ENCODE measurements around the gene CKS1B.

CKS1B gene

DNA sequence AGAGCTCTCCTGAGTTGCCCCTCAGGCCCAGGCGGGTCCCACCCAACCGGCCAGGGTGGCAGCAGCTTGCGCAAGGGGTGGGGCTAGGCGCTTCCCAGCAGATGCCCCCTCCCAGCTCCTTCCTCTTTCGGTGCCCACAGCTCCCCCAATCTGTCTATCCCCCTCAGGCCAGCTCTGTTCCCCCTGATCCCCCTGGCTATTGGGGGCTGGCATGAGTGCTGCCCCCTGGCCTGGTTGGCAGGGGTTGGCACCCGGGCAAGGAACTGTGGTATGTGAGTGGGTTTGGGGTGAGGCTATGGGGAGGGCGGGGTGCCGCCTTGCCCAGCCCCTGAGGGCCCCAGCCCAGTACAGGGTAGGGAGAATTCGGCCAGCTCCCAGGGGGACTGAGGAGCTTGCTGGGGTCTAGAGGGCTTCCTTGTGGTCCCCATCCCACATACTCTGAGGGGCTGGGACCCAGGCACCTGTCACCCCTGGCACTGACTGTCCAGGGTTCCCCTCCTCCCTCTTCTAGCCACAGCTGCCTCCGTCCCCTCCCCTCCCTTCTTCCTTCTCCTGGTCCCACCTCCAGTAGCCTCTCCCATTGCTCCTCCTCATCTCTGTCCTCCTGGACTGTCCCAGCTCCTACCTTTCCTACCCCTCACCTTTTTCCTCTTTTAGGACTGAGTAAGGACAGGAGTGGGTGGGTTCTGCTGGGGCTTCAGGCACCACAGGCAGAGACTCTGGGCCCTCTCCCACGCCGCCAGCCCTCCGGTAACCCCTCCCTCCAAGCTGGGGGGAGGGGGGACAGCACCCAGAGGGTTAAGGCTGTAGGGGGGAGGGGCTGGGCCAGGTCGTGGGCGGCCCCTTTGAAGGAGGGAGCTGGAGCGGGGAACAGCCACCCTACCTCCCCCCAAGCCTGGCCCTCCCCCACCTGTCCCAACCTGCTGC, 33.8 kb downstream of the CKS1B start:
- no peak for DNase-seq (ENCODE audit: low read depth)
- TF ChIP-seq, protein P1, sequence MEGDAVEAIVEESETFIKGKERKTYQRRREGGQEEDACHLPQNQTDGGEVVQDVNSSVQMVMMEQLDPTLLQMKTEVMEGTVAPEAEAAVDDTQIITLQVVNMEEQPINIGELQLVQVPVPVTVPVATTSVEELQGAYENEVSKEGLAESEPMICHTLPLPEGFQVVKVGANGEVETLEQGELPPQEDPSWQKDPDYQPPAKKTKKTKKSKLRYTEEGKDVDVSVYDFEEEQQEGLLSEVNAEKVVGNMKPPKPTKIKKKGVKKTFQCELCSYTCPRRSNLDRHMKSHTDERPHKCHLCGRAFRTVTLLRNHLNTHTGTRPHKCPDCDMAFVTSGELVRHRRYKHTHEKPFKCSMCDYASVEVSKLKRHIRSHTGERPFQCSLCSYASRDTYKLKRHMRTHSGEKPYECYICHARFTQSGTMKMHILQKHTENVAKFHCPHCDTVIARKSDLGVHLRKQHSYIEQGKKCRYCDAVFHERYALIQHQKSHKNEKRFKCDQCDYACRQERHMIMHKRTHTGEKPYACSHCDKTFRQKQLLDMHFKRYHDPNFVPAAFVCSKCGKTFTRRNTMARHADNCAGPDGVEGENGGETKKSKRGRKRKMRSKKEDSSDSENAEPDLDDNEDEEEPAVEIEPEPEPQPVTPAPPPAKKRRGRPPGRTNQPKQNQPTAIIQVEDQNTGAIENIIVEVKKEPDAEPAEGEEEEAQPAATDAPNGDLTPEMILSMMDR (IDR thresholded peaks at IDR 0.05; ENCODE audit: control insufficient read depth, insufficient read depth, low read depth, low read length, missing control alignments), result no peak
- no peak overlapping the region for H3K4me3 ChIP-seq (ENCODE audit: control insufficient read depth, low read depth, low read length)

DNA sequence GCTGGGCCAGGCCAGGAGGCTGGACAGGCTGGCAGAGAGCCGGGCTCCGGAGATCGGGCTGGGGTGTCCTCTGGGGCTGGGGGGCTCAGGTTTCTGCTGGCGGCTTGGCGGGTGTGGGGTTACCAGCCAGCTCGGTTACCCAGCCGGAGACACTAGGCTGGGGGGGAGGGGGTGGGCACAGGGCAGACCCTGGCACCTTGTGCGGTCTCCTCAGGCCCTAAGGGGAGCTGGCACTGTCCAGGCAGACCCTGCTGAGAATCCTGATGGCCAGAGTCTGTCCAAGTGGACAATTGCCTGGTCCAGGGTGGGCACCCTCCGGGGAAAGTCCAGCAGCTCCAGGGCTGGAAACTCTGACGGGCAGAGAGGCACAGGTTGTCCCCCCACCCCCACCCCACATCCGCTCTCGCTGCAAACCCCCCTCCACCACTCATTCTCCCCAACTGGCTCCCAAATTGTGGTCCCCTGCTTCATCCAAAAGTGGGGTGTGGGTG, 34.8 kb downstream of the CKS1B start:
- TF ChIP-seq, protein P1 (IDR thresholded peaks at IDR 0.05; ENCODE audit: control insufficient read depth, insufficient read depth, low read depth, low read length, missing control alignments), result no peak
- no peak for DNase-seq (ENCODE audit: low read depth)
- H3K4me3 ChIP-seq (ENCODE audit: control insufficient read depth, low read depth, low read length), result no peak overlapping the region

DNA sequence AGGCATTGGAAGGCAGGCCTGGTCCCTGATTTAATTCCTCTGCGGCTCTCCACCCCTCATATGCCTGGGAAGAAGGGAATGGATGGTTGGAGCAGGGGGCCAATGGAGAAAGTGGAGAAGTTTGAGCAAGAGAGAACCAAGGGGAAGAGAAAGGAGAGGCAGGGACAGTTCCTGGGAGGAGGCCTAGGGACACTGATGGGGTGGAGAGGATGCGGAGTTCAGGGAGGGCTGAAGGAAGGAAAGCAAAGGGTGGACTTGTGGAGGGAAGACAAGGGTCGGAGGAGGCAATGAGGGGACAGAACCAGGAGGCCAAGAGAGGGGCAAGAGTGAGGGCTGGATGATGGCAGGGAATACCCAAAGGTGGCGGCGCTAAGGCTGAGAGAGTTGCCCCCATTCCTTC, 35.3 kb downstream of the CKS1B start:
- no peak overlapping the region for H3K4me3 ChIP-seq (ENCODE audit: control insufficient read depth, low read depth, low read length)

DNA sequence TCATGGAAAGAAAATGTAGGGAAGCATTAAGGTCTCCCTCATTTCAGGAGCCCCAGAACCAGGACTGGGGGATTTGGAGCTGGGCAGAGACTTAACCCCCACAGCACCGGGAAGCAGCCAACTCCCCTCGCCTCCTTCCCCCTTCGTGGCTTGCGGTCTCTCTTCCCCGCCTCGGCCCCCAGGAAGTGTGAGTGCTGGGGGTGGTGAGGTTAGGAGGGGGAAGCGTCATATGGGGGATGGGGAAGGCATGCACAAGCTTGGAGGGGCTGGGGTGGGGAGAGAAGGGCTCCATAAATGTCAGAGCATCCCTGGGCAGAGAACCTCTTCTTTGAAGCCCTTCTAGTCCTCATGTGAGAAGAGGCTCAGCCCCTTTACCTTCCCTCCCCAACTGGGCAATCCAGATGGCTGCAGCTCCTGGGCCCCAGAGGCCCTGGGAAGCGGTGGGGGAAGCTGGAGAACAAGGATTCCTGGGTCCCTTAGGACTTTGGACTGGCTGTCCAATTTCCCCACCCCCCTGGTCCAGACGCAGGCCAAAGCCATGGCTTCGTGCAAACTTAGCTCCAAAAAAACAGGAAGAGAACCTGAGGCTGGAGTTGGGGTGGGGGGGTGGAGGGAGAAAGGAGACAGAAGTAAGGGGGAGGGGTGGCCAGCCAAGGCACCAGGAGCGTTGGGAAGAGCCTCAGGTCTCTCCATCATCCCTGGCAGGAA, 35.9 kb downstream of the CKS1B start:
- TF ChIP-seq, protein P1 (IDR thresholded peaks at IDR 0.05; ENCODE audit: control insufficient read depth, insufficient read depth, low read depth, low read length, missing control alignments), result no peak
- H3K4me3 ChIP-seq (ENCODE audit: control insufficient read depth, low read depth, low read length), result no peak overlapping the region
- no peak for DNase-seq (ENCODE audit: low read depth)

More for the DNA sequence above, 35.3 kb downstream of the CKS1B start:
- DNase-seq (ENCODE audit: low read depth), result no peak
- TF ChIP-seq, protein P1 (IDR thresholded peaks at IDR 0.05; ENCODE audit: control insufficient read depth, insufficient read depth, low read depth, low read length, missing control alignments), result no peak

DNA sequence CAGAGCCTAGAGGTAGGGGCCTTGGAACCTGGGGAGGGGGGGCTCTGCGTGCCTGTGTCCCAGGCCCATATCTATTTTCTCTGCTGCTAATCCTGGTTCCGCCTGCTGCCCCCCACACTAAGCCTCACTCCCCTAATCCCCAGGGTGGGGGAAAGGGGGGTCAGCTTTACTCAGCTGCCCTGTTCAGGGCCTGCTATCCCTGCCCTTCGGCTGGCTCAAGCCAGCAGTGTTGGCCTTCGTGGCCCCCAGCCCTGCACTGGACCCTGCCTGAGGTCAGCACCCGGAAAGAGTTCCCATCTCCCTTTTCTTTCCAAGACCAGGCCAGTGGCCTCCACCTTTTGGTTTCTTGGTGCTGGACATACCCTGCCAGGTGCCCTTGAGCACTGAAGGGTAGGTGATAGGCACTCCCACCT, 36.5 kb downstream of the CKS1B start:
- no peak for DNase-seq (ENCODE audit: low read depth)
- TF ChIP-seq, protein P1 (IDR thresholded peaks at IDR 0.05; ENCODE audit: control insufficient read depth, insufficient read depth, low read depth, low read length, missing control alignments), result no peak
- no peak overlapping the region for H3K4me3 ChIP-seq (ENCODE audit: control insufficient read depth, low read depth, low read length)

DNA sequence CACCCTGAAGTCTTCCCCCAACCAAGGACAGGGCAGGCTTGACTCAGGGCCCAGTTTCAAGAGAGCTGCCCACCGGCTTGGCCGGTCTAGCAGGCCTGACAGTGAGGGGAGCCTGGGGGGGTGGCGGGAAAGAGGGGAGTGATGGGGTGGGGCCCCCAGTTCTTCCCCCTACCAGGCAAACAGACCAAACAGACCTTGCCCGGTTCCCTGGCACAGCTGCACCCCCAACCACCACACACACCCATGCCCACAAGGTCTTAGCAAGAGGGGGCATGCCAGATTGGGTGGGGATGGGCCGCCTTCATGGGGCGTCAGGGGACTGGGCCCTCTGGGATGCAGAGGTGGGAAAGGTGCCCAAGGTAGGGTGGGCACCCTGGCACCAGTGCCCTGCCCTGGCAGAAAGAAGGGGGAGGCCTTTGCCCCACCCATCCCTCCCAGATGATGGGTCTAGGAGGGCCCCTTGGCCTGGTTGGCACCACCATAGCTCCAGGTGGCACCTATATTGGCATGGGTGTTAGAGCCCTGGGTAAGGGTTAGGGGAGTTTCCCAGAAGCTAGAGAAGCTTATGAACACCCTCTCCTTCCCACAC, 37.0 kb downstream of the CKS1B start:
- TF ChIP-seq, protein P1 (IDR thresholded peaks at IDR 0.05; ENCODE audit: control insufficient read depth, insufficient read depth, low read depth, low read length, missing control alignments), result no peak
- no peak overlapping the region for H3K4me3 ChIP-seq (ENCODE audit: control insufficient read depth, low read depth, low read length)

More for the DNA sequence above, 37.0 kb downstream of the CKS1B start:
- no peak for DNase-seq (ENCODE audit: low read depth)
